ENCODE data around the gene KCNMA1. TPM values are rescaled to one million over a fixed set of nuclear protein-coding genes. Genes with fewer than 3 reads are reported as not detected.

The KCNMA1 gene
- total RNA-seq, 1 donor from 2014 or later = 94.3 TPM

GRCh38 chr10:77527839-77528238 lies 109.8 kb downstream of the KCNMA1 start:
- Histone ChIP-seq H3K4me1 (peaks cover 13% of the 10 kb centered on the region), H3K4me3 (no peak overlapping the region), H3K36me3 (no peaks in the 10 kb centered on the region), H3K27me3 (no peaks in the 10 kb centered on the region), H3K9me3 (no peaks in the 10 kb centered on the region), H3K27ac (no peak overlapping the region)
- DNase-seq (ENCODE audit: extremely low spot score in 2 of 2) = no peak
- intact Hi-C loops (cut with DNase I) = no loop called here
- no peak for TF ChIP-seq POLR2AphosphoS5 (IDR thresholded peaks at IDR 0.05; ENCODE audit: insufficient read depth in 1 of 2, low read depth in 1 of 2)
- no peak for TF ChIP-seq POLR2A (IDR thresholded peaks at IDR 0.05)
- TF ChIP-seq, protein P1, sequence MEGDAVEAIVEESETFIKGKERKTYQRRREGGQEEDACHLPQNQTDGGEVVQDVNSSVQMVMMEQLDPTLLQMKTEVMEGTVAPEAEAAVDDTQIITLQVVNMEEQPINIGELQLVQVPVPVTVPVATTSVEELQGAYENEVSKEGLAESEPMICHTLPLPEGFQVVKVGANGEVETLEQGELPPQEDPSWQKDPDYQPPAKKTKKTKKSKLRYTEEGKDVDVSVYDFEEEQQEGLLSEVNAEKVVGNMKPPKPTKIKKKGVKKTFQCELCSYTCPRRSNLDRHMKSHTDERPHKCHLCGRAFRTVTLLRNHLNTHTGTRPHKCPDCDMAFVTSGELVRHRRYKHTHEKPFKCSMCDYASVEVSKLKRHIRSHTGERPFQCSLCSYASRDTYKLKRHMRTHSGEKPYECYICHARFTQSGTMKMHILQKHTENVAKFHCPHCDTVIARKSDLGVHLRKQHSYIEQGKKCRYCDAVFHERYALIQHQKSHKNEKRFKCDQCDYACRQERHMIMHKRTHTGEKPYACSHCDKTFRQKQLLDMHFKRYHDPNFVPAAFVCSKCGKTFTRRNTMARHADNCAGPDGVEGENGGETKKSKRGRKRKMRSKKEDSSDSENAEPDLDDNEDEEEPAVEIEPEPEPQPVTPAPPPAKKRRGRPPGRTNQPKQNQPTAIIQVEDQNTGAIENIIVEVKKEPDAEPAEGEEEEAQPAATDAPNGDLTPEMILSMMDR (IDR thresholded peaks at IDR 0.05) = no peak

- TF ChIP-seq, protein P1 (IDR thresholded peaks at IDR 0.05) = no peak
- TF ChIP-seq POLR2AphosphoS5 (IDR thresholded peaks at IDR 0.05; ENCODE audit: insufficient read depth in 1 of 2, low read depth in 1 of 2) = no peak
- no peak for TF ChIP-seq POLR2A (IDR thresholded peaks at IDR 0.05)
- Histone ChIP-seq H3K27me3 (no peaks in the 10 kb centered on the region), H3K27ac (no peak overlapping the region), H3K9me3 (no peaks in the 10 kb centered on the region), H3K4me3 (no peak overlapping the region), H3K36me3 (no peaks in the 10 kb centered on the region), H3K4me1 (peaks cover 10% of the 10 kb centered on the region)
- no peak for DNase-seq (ENCODE audit: extremely low spot score in 2 of 2)
- intact Hi-C loops (cut with DNase I) = no loop called here
Observed at GRCh38 chr10:77526868-77527617, 110.6 kb downstream of the KCNMA1 start.

DNA sequence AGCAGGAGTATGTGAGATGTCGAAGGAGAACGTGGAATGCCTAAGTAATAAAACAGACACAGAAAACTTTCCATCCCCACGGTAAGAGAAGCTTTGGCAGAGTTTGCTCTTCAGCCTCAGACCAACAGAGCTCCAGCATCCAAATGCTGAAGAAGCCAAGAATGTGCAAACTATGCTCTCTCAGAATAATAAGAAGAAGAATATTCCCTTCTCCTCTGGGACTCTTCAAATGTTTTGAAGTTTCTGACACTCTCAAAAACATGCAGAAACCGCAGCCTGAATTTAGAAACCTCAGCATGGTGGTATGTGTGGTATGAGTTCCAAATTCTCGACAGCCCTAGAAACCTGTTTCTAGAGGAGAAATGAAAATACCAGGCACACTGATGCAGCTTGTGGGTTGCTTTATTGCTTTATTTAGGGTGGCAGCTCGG lies 113.3 kb downstream of the KCNMA1 start:
- no peak overlapping the region for H3K27ac ChIP-seq
- no peak for DNase-seq (ENCODE audit: extremely low spot score in 2 of 2)
- no peak overlapping the region for H3K4me3 ChIP-seq
- no peaks in the 10 kb centered on the region for H3K27me3 ChIP-seq
- no peaks in the 10 kb centered on the region for H3K4me1 ChIP-seq
- no peaks in the 10 kb centered on the region for H3K36me3 ChIP-seq
- no peaks in the 10 kb centered on the region for H3K9me3 ChIP-seq
- intact Hi-C loops (cut with DNase I) = no loop called here
- TF ChIP-seq POLR2A (IDR thresholded peaks at IDR 0.05) = no peak
- no peak for TF ChIP-seq POLR2AphosphoS5 (IDR thresholded peaks at IDR 0.05; ENCODE audit: insufficient read depth in 1 of 2, low read depth in 1 of 2)

DNA sequence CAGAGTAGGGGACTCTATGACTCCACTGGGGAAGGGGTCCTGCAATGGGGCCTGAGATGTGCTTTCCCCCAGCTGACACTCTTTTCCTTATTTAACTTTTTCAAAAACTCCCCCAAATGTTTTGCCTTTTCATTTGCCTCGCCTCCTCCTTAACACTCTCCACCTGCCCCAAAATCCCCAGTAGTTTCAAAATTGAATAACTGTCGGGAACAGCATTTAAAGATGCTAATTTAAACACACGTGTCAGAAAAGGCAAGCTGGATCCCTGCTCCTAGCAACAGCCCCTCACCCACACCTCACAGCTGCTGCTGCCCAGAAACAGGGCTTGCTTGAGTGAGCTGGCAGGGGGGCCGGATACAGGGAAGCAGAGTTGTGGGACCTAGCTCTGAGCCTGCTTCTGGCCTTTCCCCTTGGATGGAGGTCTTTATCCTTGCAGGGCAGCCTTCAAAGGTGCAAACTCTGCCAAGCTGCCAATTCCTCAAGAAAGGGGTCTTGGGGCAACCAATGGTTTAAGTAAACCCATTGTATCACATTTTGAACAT lies 115.3 kb downstream of the KCNMA1 start:
- Histone ChIP-seq H3K4me1 (no peaks in the 10 kb centered on the region), H3K27me3 (no peaks in the 10 kb centered on the region), H3K36me3 (no peaks in the 10 kb centered on the region), H3K9me3 (no peaks in the 10 kb centered on the region), H3K27ac (no peak overlapping the region), H3K4me3 (no peak overlapping the region)
- DNase-seq (ENCODE audit: extremely low spot score in 2 of 2) = no peak
- intact Hi-C loops (cut with DNase I) = no loop called here
- no peak for TF ChIP-seq POLR2A (IDR thresholded peaks at IDR 0.05)
- TF ChIP-seq POLR2AphosphoS5 (IDR thresholded peaks at IDR 0.05; ENCODE audit: insufficient read depth in 1 of 2, low read depth in 1 of 2) = no peak
- TF ChIP-seq, protein P1 (IDR thresholded peaks at IDR 0.05) = no peak

- DNase-seq (ENCODE audit: extremely low spot score in 2 of 2) = no peak
- Histone ChIP-seq H3K27me3 (no peaks in the 10 kb centered on the region), H3K4me3 (no peak overlapping the region), H3K36me3 (no peaks in the 10 kb centered on the region), H3K9me3 (no peaks in the 10 kb centered on the region), H3K4me1 (no peaks in the 10 kb centered on the region), H3K27ac (no peak overlapping the region)
- intact Hi-C loops (cut with DNase I) = no loop called here
- no peak for TF ChIP-seq POLR2AphosphoS5 (IDR thresholded peaks at IDR 0.05; ENCODE audit: insufficient read depth in 1 of 2, low read depth in 1 of 2)
- TF ChIP-seq POLR2A (IDR thresholded peaks at IDR 0.05) = no peak
- TF ChIP-seq, protein P1 (IDR thresholded peaks at IDR 0.05) = no peak
Observed at GRCh38 chr10:77520995-77521394, 116.6 kb downstream of the KCNMA1 start.

Measured in vagina (tissue), 2 donors.